Measurements from ENCODE around the gene SAMD10. TPM values are rescaled to one million over a fixed set of nuclear protein-coding genes. Genes with fewer than 3 reads are reported as not detected.

SAMD10 gene
- total RNA-seq, 1 donor from 2014 or later, result 9.0 TPM

Other genes starting within 250 kb of the SAMD10 start
- 10.2 and 10.8 TPM in 2 replicates for gene LIME1, start 243.0 kb downstream of the SAMD10 start, total RNA-seq
- 20.9 and 28.1 TPM in 2 replicates for gene SLC2A4RG, start 239.9 kb downstream of the SAMD10 start, total RNA-seq
- 0.46 and 0.49 TPM in 2 replicates for gene ZBTB46, start 148.4 kb downstream of the SAMD10 start, total RNA-seq
- not detected in 2 replicates for gene ABHD16B, start 118.1 kb downstream of the SAMD10 start, total RNA-seq
- gene TPD52L2, start 114.4 kb downstream of the SAMD10 start, total RNA-seq, result 36.7 and 38.8 TPM in 2 replicates
- gene DNAJC5, start 84.5 kb downstream of the SAMD10 start, total RNA-seq, result 27.5 and 28.6 TPM in 2 replicates
- 43.6 and 49.7 TPM in 2 replicates for gene UCKL1, start 23.2 kb downstream of the SAMD10 start, total RNA-seq
- 10.2 and 12.0 TPM in 2 replicates for gene ZNF512B, start 9.7 kb downstream of the SAMD10 start, total RNA-seq
- 75.7 and 75.8 TPM in 2 replicates for gene PRPF6, start 1.5 kb upstream of the SAMD10 start, total RNA-seq
- gene C20orf204, start 56.5 kb upstream of the SAMD10 start, total RNA-seq, result 1.6 and 2.2 TPM in 2 replicates
- gene SOX18, start 70.0 kb upstream of the SAMD10 start, total RNA-seq, result not detected in 2 replicates
- 20.3 and 20.7 TPM in 2 replicates for gene TCEA2, start 83.6 kb upstream of the SAMD10 start, total RNA-seq
- 45.0 and 53.4 TPM in 2 replicates for gene RGS19, start 99.9 kb upstream of the SAMD10 start, total RNA-seq
- 1.3 and 1.4 TPM in 2 replicates for gene OPRL1, start 100.4 kb upstream of the SAMD10 start, total RNA-seq
- gene LKAAEAR1, start 104.8 kb upstream of the SAMD10 start, total RNA-seq, result 0.31 TPM in 1 of 2 replicates, not detected in the other
- gene NPBWR2, start 127.9 kb upstream of the SAMD10 start, total RNA-seq, result not detected in 2 replicates
- 1.2 and 3.3 TPM in 2 replicates for gene MYT1, start 184.8 kb upstream of the SAMD10 start, total RNA-seq

Measured in activated B cell treated with CpG ODN at 0.5 μM for 24 hours (primary cell).